Type B pancreatic cell (in vitro differentiated cells): Measurements from ENCODE around the gene PALM. TPM values are rescaled to one million over a fixed set of nuclear protein-coding genes. Genes with fewer than 3 reads are reported as not detected.

Source experiments
- DNase-seq: peaks from one replicate; pipeline ENCODE4 v3.0.0; 2021; ENCODE audit warnings: mixed read lengths; ENCODE audit not compliant: unreplicated experiment; ENCODE audit errors: extremely low spot score
- H3K27ac Mint-ChIP-seq: 2 replicates; pipeline ENCODE4 v1.8.0; 2021; ENCODE audit warnings: mild to moderate bottlenecking, mixed read lengths
- H3K27me3 Mint-ChIP-seq: 2 replicates; pipeline ENCODE4 v1.8.0; 2021; ENCODE audit warnings: mixed read lengths
- H3K36me3 Mint-ChIP-seq: 2 replicates; pipeline ENCODE4 v1.8.0; 2021; ENCODE audit warnings: mixed read lengths
- H3K4me1 Mint-ChIP-seq: one replicate; pipeline ENCODE4 v1.8.0; 2021; ENCODE audit warnings: mixed read lengths; ENCODE audit not compliant: unreplicated experiment
- H3K4me3 Mint-ChIP-seq: 2 replicates; pipeline ENCODE4 v1.8.0; 2021; ENCODE audit warnings: mild to moderate bottlenecking, mixed read lengths
- H3K9me3 Mint-ChIP-seq: 2 replicates; pipeline ENCODE4 v1.8.0; 2021; ENCODE audit warnings: mixed read lengths
- CTCF ChIP-seq: fragments of 200-600 bp; sonication (generic); conservative IDR thresholded peaks from 2 replicates; pipeline ENCODE4 v1.5.0; 2021; ENCODE audit warnings: antibody characterized with exemption, mild to moderate bottlenecking
- total RNA-seq: library from RNA; stranded (reverse); gene quantifications from 2 replicates; pipeline ENCODE4 v1.2.1, GENCODE V29; 2021; ENCODE audit warnings: low replicate concordance

PALM gene
- total RNA-seq, 1 donor from 2014 or later: 64.1 TPM

- peak overlapping the region; percentile 61 for H3K27ac Mint-ChIP-seq
- no peak for DNase-seq
- H3K27me3 Mint-ChIP-seq: peaks cover 6% of the 10 kb centered on the region
- TF ChIP-seq CTCF: no peak
- H3K4me1 Mint-ChIP-seq: peaks cover 7% of the 10 kb centered on the region
- peak overlapping the region; percentile 83 for H3K4me3 Mint-ChIP-seq
- H3K36me3 Mint-ChIP-seq: no peaks in the 10 kb centered on the region
- no peaks in the 10 kb centered on the region for H3K9me3 Mint-ChIP-seq
Observed at GRCh38 chr19:678791-679388, 29.8 kb upstream of the PALM start.

- no peak for DNase-seq
- no peak overlapping the region for H3K27ac Mint-ChIP-seq
- peaks cover 6% of the 10 kb centered on the region for H3K27me3 Mint-ChIP-seq
- no peaks in the 10 kb centered on the region for H3K9me3 Mint-ChIP-seq
- H3K36me3 Mint-ChIP-seq: no peaks in the 10 kb centered on the region
- peaks cover 7% of the 10 kb centered on the region for H3K4me1 Mint-ChIP-seq
- TF ChIP-seq CTCF: no peak
- peak overlapping the region; percentile 83 for H3K4me3 Mint-ChIP-seq
Observed at GRCh38 chr19:679418-680286, 29.1 kb upstream of the PALM start.

- H3K4me1 Mint-ChIP-seq: peaks cover 2% of the 10 kb centered on the region
- peak; percentile 100 for DNase-seq
Observed at GRCh38 chr19:680287-681028, 28.3 kb upstream of the PALM start.

GRCh38 chr19:681029-682019 is 27.4 kb upstream of the PALM start:
- Mint-ChIP-seq H3K27me3 (no peaks in the 10 kb centered on the region), H3K36me3 (no peaks in the 10 kb centered on the region), H3K9me3 (no peaks in the 10 kb centered on the region), H3K27ac (peak overlapping the region; percentile 96), H3K4me3 (peak overlapping the region; percentile 94), H3K4me1 (no peaks in the 10 kb centered on the region)
- no peak for TF ChIP-seq CTCF
- DNase-seq: no peak

More at GRCh38 chr19:680287-681028, 28.3 kb upstream of the PALM start:
- Mint-ChIP-seq H3K4me3 (peak overlapping the region; percentile 94), H3K9me3 (no peaks in the 10 kb centered on the region), H3K27me3 (peaks cover 1% of the 10 kb centered on the region), H3K27ac (peak overlapping the region; percentile 96), H3K36me3 (no peaks in the 10 kb centered on the region)
- peak; percentile 56 for TF ChIP-seq CTCF
